Gastrocnemius medialis (tissue), 4 donors: ENCODE measurements around the gene GPRC5D. TPM values are rescaled to one million over a fixed set of nuclear protein-coding genes. Genes with fewer than 3 reads are reported as not detected.

ENCODE experiments used
- ATAC-seq, 2 donors: fragments of 150-250 bp; one replicate each; pipeline ENCODE4 v1.9.1; 2016
- DNase-seq, 2 donors: peaks; one replicate each; pipeline ENCODE4 v3.0.0-alpha.2; 2019
- H3K27ac ChIP-seq, 4 donors: fragments of 200-600 bp; sonication (generic); 1 replicate in 1 of 4; 2 replicates in 3 of 4; pipeline ENCODE4 v1.5.1; 2016 to 2018; ENCODE audit warnings: mild to moderate bottlenecking in 2 of 4, moderate library complexity in 1 of 4
- H3K27me3 ChIP-seq, 3 donors: fragments of 200-600 bp; sonication (generic) in 2 of 3; 1 replicate in 1 of 3; 2 replicates in 2 of 3; pipeline versions ENCODE4 v1.5.1 to v1.6.0; 2016 to 2019; ENCODE audit warnings: mild to moderate bottlenecking in 1 of 3, moderate library complexity in 1 of 3
- H3K36me3 ChIP-seq, 2 donors: fragments of 200-600 bp; sonication (generic) in 1 of 2; one replicate each; pipeline ENCODE4 v1.5.1; 2017 to 2018
- H3K4me1 ChIP-seq, 2 donors: fragments of 200-600 bp; sonication (generic) in 1 of 2; one replicate each; pipeline ENCODE4 v1.5.1; 2016 to 2017; ENCODE audit warnings: mild to moderate bottlenecking in 2 of 2
- H3K4me3 ChIP-seq, 4 donors: fragments of 200-600 bp; sonication (generic) in 3 of 4; 1 replicate in 1 of 4; 2 replicates in 3 of 4; pipeline ENCODE4 v1.5.1; 2016 to 2019; ENCODE audit warnings: mild to moderate bottlenecking in 2 of 4
- H3K9me3 ChIP-seq, 3 donors: fragments of 200-600 bp; sonication (generic) in 2 of 3; 1 replicate in 1 of 3; 2 replicates in 2 of 3; pipeline ENCODE4 v1.5.1; 2016 to 2019
- POLR2A ChIP-seq, 2 donors: fragments of 450-650 bp; IDR thresholded peaks; one replicate each; pipeline ENCODE4 v1.6.1; 2017; ENCODE audit warnings: antibody characterized with exemption in 2 of 2, mild to moderate bottlenecking in 2 of 2, moderate library complexity in 2 of 2
- in situ Hi-C, 4 donors: fragments of 200-750 bp; cut with MboI; loops; one replicate each; pipeline versions ENCODE4 v1.15.0 to v1.8.0; 2017; ENCODE audit warnings: low sequenced_read_pairs in 4 of 4
- intact Hi-C: fragments of 100-400 bp; cut with DNase I; formaldehyde crosslinking; loops from one replicate; pipeline ENCODE4 v1.15.1; 2023; ENCODE audit warnings: low total_unique reads
- total RNA-seq, 4 donors: library from RNA; depleted of rRNA; stranded (reverse); fragments of >200 nt; gene quantifications; one replicate each; pipeline versions ENCODE4 v1.1.0 to v1.2.3, GENCODE V29; 2016
- TF ChIP-seq, protein P1 (sequence below), 5 experiments: fragments of 450-650 bp in 3 of 5; fragments of 200-600 bp in 2 of 5; sonication (generic) in 2 of 5; IDR thresholded peaks in 4 of 5; conservative IDR thresholded peaks in 1 of 5; 1 replicate in 4 of 5; 2 replicates in 1 of 5; pipeline ENCODE4 v1.5.1; 2016 to 2019; ENCODE audit warnings: antibody characterized with exemption in 5 of 5, mild to moderate bottlenecking in 3 of 5, moderate library complexity in 3 of 5

The GPRC5D gene
- total RNA-seq, 4 donors from 2014 or later = not detected

DNA sequence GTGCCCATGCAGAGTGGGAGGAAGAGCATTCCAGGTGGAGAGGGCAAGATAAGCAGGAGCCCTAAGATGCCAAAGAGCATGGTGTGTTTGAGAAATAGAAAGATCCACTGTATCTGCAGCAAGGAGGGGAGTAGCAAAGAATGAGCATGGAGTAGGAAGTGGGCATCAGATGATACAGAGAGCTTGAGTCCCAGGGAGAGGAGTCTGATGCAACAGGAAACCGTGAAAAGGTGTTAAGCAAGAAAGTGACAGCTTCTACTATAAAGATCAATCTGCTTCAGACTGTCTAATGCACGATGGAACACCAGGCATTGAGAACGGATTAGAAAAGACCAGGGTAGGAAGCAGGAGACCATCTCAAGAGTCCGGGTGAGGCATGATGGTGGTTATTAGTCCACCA, 12.3 kb upstream of the GPRC5D start:
- no peak overlapping the region for H3K4me3 ChIP-seq
- ATAC-seq = no peak
- no peaks in the 10 kb centered on the region for H3K36me3 ChIP-seq
- no peaks in the 10 kb centered on the region for H3K27me3 ChIP-seq
- intact Hi-C loops = no loop called here
- no peak for DNase-seq
- H3K27ac ChIP-seq = no peak overlapping the region
- in situ Hi-C loops = no loop called here
- no peak for TF ChIP-seq POLR2A (IDR thresholded peaks at IDR 0.05)
- TF ChIP-seq, protein P1, sequence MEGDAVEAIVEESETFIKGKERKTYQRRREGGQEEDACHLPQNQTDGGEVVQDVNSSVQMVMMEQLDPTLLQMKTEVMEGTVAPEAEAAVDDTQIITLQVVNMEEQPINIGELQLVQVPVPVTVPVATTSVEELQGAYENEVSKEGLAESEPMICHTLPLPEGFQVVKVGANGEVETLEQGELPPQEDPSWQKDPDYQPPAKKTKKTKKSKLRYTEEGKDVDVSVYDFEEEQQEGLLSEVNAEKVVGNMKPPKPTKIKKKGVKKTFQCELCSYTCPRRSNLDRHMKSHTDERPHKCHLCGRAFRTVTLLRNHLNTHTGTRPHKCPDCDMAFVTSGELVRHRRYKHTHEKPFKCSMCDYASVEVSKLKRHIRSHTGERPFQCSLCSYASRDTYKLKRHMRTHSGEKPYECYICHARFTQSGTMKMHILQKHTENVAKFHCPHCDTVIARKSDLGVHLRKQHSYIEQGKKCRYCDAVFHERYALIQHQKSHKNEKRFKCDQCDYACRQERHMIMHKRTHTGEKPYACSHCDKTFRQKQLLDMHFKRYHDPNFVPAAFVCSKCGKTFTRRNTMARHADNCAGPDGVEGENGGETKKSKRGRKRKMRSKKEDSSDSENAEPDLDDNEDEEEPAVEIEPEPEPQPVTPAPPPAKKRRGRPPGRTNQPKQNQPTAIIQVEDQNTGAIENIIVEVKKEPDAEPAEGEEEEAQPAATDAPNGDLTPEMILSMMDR (IDR thresholded peaks at IDR 0.05 in 4 of 5, conservative IDR thresholded peaks at IDR 0.05 in 1 of 5) = no peak
- H3K4me1 ChIP-seq = no peaks in the 10 kb centered on the region
- no peaks in the 10 kb centered on the region for H3K9me3 ChIP-seq

DNA sequence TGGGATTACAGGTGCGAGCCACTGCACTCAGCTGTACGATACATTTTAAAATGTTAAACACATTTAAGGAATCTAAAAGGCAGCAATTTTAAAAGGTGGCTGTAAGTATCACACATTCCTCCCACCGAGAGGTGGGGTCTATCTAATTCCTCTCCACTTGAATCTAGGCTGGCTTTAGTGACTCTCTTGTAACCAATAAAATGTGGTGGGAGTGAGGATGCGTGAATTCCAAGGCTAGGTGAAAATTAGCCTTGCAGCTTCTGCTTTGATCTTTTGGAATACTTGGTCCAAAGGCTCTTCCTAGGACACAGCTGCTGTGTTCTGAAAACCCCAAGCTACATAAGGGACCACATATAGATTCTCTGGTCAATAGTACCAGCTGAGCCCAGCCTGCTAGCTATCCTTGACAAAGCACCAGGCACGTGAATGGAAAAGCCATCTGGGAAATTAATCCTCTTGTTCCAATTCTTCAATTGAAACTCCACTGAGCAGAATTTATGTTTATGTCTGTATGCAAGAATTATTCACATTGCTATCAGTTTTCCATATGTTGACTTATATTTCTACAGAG, 8.8 kb upstream of the GPRC5D start:
- DNase-seq = no peak
- ATAC-seq = no peak
- in situ Hi-C loops = no loop called here
- Histone ChIP-seq H3K4me3 (no peak overlapping the region), H3K36me3 (no peaks in the 10 kb centered on the region), H3K4me1 (no peaks in the 10 kb centered on the region), H3K9me3 (no peaks in the 10 kb centered on the region), H3K27ac (no peak overlapping the region), H3K27me3 (no peaks in the 10 kb centered on the region)
- TF ChIP-seq, protein P1 (IDR thresholded peaks at IDR 0.05 in 4 of 5, conservative IDR thresholded peaks at IDR 0.05 in 1 of 5) = no peak
- no peak for TF ChIP-seq POLR2A (IDR thresholded peaks at IDR 0.05)
- intact Hi-C loops = no loop called here

DNA sequence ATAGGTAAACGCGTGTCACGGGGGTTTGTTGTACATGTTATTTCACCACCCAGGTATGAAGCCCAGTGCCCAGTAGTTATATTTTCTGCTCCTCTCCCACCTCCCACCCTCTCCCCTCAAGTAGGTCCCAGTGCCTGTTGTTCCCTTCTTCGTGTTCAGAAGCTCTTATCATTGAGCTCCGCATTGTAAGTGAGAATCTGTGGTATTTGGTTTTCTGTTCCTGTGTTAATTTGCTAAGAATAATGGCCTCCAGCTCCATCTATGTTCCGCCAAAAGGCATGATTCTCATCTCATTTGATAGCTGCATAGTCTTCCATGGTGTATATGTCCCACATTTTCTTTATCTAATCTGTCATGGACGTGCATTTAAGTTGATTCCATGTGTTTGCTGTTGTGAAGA, 6.9 kb upstream of the GPRC5D start:
- no peak for DNase-seq
- H3K4me1 ChIP-seq = no peaks in the 10 kb centered on the region
- no peak overlapping the region for H3K4me3 ChIP-seq
- no peak for ATAC-seq
- no peaks in the 10 kb centered on the region for H3K27me3 ChIP-seq
- in situ Hi-C loops (no loop called here), intact Hi-C loops (no loop called here)
- H3K9me3 ChIP-seq = no peaks in the 10 kb centered on the region
- TF ChIP-seq, protein P1 (IDR thresholded peaks at IDR 0.05 in 4 of 5, conservative IDR thresholded peaks at IDR 0.05 in 1 of 5) = no peak
- no peak for TF ChIP-seq POLR2A (IDR thresholded peaks at IDR 0.05)
- no peak overlapping the region for H3K27ac ChIP-seq
- H3K36me3 ChIP-seq = no peaks in the 10 kb centered on the region

DNA sequence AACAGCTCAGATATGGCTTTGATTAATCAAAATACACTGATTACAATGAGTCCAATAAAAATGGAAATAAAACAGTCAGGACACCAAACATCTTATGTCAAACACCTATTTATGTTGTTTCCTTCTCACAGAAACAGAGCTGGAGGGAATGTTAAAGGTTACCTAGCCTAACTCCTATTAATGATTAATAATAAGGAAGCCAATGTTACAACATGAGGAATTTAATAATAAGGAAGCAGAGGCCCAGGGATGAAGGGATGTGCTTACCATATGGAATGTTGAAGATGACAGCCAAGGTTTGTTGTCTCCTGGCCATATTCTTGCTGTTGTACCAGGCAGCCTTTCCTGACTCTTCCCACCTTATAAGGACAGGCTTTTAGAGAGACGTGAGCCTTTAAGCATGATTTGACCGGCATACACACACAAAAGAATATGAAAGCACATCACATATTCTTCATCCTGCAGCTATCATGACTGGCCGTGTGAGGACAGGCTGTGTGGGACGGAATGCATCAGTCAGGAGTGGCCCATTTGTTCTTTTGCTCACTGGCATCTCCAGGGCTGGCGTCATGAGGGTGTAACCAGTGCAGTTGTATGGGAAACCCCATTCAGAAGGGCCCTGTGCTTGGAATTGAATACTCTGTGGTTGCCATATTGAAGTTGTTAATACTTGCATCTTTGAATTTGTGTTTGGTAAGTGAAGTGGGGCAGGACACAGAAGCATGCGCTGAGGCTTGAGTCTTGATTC, 3.1 kb upstream of the GPRC5D start:
- no peaks in the 10 kb centered on the region for H3K9me3 ChIP-seq
- no peak for TF ChIP-seq POLR2A (IDR thresholded peaks at IDR 0.05)
- TF ChIP-seq, protein P1 (IDR thresholded peaks at IDR 0.05 in 4 of 5, conservative IDR thresholded peaks at IDR 0.05 in 1 of 5) = no peak
- ATAC-seq (no peak), DNase-seq (no peak)
- no peak overlapping the region for H3K4me3 ChIP-seq
- no peaks in the 10 kb centered on the region for H3K36me3 ChIP-seq
- no peaks in the 10 kb centered on the region for H3K27me3 ChIP-seq
- H3K27ac ChIP-seq = no peak overlapping the region
- intact Hi-C loops = no loop called here
- H3K4me1 ChIP-seq = no peaks in the 10 kb centered on the region
- in situ Hi-C loops = no loop called here
